HG02588 (cell line): Measurements from ENCODE around the gene GTF2H2C_2.
A peak's percentile ranks its signal among the peaks of the same experiment; 100 is the strongest.
"Not testable (repeated sequence)": the region's sequence is repeated elsewhere in the genome, so short reads cannot be mapped to it uniquely, and the experiment has no call there.

Source experiments
- ATAC-seq: cut with Tn5 transposase; IDR thresholded peaks from one replicate; pipeline ENCODE4 v1.9.1; 2021; ENCODE audit warnings: mild to moderate bottlenecking, moderate library complexity; ENCODE audit not compliant: unreplicated experiment

Gene GTF2H2C_2

DNA sequence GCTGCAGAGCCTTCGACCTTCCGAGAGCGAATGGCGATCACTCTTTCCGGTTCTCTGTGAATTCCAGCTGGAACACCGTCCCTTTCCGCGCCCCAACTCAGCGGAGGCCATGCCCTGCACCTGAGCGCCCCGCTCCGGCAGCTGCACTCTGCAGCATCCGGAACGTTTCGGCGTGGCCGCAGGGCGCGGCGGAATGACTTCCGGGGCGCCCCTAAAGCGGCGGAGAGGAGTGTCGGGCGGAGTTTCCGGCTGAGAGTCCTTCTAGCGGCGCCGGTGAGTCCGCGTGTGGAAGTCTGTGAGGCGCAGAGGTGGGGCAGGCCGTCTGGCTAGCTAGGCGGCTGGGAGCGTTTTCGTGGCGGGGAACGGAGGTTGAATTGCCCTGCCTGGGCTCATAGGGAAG lies at the start of gene GTF2H2C_2:
Gene GTF2H2C_2, plus strand, starts transcription at position 252 of the 400 bp plus-strand sequence.
- peak; percentile 98 for ATAC-seq

DNA sequence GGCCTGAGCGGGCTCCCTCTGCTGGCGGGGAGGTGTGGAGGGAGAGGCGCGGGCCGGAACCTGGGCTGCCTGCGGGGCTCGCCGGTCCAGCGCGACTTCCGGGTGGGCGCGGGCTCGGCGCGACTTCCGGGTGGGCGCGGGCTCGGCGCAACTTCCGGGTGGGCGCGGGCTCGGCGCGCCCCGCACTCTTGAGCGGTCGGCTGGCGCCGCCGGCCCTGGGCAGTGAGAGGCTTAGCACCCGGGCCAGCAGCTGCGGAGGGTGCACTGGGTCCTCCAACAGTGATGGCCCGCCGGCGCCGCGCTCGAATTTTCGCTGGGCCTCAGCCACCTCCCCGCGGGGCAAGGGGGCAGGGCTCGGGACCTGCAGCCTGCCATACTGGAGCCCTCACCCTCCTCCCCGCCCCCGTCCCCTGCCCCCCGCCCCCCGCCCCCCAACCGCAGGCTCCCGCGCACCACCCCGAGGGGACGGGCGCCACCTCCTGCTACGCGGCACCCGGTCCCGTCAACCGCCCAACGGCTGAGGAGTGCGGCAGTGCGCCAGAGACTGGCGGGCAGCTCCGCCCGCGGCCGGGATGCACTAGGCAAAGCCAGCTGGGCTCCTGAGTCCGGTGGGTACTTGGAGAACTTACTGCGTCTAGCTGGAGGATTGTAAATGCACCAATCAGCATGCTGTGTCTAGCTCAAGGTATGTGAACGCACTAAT lies 14.0 kb upstream of the GTF2H2C_2 start:
- ATAC-seq = not testable (repeated sequence)

DNA sequence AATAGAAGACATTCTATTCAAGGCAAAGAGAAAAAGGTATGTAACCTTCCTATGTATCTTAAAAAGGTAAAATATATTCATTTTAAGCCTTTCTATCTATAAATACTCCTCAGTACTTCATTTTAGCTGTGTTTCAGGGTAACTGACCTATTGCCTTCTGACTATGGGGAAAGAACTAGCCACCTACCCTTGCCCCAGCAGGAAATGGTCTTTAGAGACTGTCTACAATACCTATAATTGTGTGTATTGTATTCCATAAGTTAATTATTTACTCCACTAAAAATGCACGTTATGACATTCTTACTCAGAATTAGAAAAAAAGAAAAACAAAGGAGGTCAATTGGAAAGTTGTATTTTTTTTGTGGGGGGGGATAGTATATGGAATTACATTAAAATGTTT lies 6.2 kb downstream of the GTF2H2C_2 start:
- not testable (repeated sequence) for ATAC-seq

DNA sequence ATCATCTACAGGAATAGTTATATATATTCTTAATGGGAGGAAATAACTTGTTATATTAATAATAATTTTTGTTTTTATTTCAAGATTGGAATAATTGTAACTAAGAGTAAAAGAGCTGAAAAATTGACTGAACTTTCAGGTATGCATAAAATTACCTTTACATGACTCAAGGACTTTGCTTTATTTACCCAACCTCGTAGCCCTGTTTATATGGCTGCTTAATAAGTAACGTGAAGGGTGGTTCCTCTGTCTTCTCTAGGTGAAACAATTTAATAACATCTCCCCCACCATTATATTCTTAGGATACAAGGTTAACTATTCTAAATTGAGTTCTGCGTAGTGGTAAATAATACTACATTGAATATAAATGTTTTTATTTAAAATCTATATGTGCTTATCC lies 8.0 kb downstream of the GTF2H2C_2 start:
- ATAC-seq = not testable (repeated sequence)

DNA sequence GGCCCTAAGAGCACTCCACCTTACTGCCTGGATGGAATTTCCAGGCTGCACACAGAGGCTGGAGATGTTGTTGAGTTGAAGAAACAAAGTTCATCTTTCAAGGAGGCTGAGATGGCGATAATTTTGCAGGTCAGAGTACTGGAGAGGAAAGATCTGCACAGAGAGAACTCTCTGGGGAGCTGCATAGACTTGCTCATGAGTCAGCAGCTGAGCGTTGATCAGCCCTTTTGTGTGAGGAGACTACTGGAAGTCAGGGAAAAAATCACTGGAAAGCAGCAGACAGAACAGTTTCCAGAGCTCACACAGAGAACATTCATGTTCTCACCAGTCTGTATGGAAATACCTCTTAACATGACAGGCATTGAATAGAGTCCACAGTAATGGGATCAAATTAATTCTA lies 23.4 kb downstream of the GTF2H2C_2 start:
- ATAC-seq = not testable (repeated sequence)

DNA sequence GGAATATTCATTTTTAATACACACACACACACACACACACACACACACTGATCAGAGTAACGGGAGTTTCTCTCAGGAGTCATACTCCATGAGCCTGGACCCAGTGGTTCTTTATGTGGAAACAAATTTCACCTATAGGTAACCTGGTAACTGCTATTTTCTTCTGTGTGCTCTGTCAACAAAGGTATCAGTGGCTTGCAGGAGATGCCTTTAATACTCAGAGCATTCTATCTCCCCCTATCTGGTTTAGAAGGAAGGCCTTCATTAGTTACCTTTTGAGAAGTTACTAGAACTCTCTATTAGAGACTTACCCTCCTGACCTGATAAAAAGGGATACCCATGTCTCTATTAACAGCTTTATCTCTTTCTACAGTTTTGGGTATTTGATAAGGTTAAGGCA lies 34.4 kb downstream of the GTF2H2C_2 start:
- not testable (repeated sequence) for ATAC-seq

DNA sequence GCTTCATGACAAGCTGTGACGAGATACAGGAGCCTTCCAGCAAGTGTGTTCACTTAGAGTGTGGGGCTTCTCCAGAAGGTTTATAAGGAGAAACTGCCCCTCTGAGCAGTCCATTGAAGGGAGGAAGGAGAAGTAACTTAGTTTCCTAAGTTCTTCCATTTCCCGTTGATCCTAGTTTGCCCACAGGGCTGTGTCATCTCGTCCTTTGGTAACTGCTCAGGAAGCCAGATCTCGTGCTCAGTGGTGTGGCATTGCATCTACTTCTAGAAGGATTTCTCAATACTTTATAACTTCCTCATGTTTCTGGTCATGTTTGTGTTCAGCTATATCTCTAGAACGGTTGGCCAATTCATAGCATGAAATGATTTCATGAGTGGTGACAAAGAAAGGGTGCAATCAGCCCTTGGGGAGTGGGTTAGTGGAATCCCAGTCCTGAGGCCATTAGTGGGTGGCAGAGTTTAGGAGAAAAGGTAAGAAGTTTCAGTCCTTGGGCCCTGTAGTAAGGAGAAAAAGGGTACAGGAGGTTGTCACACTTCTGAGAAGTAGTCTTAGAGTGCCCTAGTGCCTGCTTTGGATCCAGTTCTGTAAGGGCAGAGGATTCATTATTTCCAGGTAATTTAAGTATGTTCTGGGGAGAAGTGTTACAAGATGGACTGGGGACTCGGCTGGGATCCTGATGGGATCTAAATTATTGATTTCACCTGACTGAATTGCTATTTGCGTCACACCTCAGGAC lies 36.2 kb downstream of the GTF2H2C_2 start:
- not testable (repeated sequence) for ATAC-seq

DNA sequence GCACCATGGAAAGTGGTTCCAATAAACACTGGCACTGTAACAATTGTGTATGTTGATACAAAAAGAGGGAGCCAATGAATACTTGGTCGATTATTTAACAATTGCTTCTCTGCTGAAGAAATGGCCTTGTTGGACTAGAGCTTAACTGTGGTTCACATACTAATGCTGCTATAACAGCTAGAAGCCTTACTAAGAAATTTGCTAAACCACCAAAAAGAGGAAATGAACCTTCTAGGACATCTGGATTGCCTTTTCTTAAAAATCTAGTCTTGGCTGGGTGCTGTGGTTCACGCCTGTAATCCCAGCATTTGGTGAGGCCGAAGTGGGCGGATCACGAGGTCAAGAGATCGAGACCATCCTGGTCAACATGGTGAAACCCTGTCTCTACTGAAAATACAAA lies 41.9 kb downstream of the GTF2H2C_2 start:
- ATAC-seq = peak; percentile 80

DNA sequence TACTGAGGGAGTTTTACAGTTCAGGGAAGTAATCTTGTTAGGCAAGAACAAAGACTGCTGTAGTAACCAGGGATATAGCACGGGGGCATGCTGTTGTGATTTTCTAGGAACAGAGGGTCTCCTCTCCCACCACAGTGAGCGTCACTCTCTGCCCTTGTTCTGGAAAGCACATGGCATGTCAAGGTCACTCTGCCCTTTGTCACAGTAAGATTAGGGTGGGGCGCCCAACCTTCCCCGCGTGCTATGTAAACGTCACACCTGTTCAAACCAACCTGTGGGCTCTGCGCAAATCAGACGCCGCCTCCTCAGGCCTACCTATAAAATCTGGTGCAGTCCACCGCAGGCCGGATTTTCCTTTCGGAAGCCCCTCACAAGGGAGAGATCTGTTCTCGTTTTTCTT lies 44.0 kb downstream of the GTF2H2C_2 start:
- not testable (repeated sequence) for ATAC-seq

DNA sequence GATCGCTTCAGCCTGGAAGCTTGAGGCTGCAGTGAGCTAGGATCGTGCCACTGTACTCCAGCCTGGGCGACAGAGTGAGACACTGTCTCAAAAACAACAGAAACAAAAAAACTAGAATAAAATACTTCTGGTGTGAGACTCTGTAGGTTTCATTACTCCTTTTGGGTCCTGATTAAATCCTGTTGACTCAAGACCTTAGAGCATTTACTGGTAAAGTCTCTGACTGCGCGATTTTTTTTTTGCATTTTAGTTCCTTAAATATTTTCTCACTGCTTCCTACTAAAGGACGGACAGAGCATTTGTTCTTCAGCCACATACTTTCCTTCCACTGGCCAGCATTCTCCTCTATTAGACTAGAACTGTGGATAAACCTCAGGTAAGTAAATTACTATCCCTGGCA lies 46.8 kb downstream of the GTF2H2C_2 start:
- ATAC-seq = not testable (repeated sequence)

DNA sequence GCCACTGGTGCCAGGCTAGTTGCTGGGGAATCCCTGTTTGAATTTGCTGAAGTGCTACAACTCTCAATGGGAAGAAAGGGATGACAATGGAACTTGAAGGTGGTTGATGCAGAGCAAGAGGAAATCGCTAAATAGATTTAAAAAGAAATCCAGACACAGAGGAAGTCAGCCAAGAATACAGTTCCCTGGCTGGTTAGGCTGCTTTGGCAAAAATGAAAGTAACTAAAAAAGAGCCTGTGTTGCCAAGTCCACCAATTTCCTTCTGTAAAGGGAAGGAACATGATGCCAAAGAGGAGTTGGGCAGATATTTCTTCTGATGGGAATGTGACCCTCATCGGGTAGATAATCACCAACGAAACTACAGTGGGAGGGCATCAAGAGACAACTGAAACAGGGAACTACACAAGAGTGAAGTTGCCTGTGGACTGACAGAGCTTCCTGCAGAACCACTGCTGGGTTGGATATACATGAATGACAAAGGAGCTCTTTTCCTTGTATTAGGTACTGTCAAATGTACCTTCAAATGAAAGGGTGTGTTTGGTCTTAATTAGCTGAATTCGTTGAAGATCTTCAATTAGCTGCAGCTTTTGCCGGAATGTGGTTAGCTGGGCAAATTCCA lies 49.0 kb downstream of the GTF2H2C_2 start:
- not testable (repeated sequence) for ATAC-seq

DNA sequence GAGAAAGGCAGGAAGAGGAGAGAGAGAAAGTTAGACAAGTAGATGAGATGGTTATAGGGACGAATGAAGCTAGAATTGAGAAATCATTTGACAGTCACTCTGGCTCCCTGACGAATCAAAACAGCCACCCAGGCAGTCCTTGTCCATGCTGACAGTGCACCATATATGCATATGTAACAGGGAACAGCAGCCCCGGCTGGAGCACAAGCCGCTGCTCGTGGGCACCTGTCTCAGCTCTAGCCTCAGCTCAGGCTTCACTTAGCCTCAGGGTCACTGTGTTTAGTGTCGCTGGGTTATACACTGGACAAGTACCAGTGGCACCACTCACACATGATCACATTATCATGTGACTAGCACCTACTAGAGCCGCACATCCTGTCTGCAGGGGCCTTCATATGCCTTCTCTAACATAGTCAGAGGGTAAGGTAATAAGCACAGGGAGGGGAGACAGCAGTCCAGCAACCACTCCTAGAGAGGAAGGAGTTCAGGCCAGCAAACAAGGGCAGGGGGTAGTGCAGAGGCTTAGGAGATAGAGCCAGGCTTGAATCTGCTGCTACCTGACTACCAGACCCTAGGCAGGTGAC lies 54.9 kb downstream of the GTF2H2C_2 start:
- not testable (repeated sequence) for ATAC-seq
